SK-N-SH (cell line): ENCODE results near the gene DNMT3B. TPM values are rescaled to one million over a fixed set of nuclear protein-coding genes. Genes with fewer than 3 reads are reported as not detected.

Experiments
- CTCF ChIA-PET: fragments of 300-600, 350-600 bp; formaldehyde crosslinking; extraction: SDS; loops from one replicate; lab custom pipeline; 2021; lab: Yijun Ruan, JAX
- POLR2A ChIA-PET: fragments of 350-600 bp; sonication (Branson Sonifier 250); formaldehyde crosslinking; extraction: SDS; loops from one replicate; lab custom pipeline; 2020; ENCODE audit warnings: antibody characterized with exemption, inconsistent platforms; lab: Yijun Ruan, JAX
- DNase-seq: peaks from one replicate; pipeline ENCODE4 v3.0.0; 2012
- H2AFZ ChIP-seq: fragments of 200-600 bp; sonication (generic); 2 replicates; pipeline ENCODE4 v1.8.1; 2016; ENCODE audit warnings: antibody characterized with exemption, mild to moderate bottlenecking, low read depth
- H3F3A ChIP-seq: fragments of 200-600 bp; sonication (generic); replicated peaks from 2 replicates; pipeline ENCODE3; 2016; ENCODE audit warnings: antibody characterized with exemption, mild to moderate bottlenecking; ENCODE audit not compliant: insufficient read depth
- H3K27ac ChIP-seq, 2 experiments: fragments of 200-500 bp in 1 of 2; fragments of 200-600 bp in 1 of 2; sonication (Bioruptor generic) in 1 of 2; sonication (generic), shearing (Covaris generic) in 1 of 2; 2 replicates each; pipeline versions ENCODE4 v1.5.1 to v1.6.1; 2014 to 2016; ENCODE audit warnings: low read depth in 2 of 2, inconsistent platforms in 1 of 2, low read length in 1 of 2, mild to moderate bottlenecking in 1 of 2, mixed read lengths in 1 of 2
- H3K27me3 ChIP-seq: fragments of 200-600 bp; sonication (generic), shearing (Covaris generic); 2 replicates; pipeline ENCODE4 v1.6.1; 2016; ENCODE audit warnings: mixed run types; ENCODE audit not compliant: insufficient read depth
- H3K36me3 ChIP-seq, 2 experiments: fragments of 200-500 bp in 1 of 2; fragments of 200-600 bp in 1 of 2; sonication (Bioruptor generic) in 1 of 2; sonication (generic) in 1 of 2; replicated peaks in 1 of 2; 2 replicates each; pipeline versions ENCODE3 to v1.5.1; 2014 to 2016; ENCODE audit warnings: low read length in 1 of 2, mild to moderate bottlenecking in 1 of 2; ENCODE audit not compliant: insufficient read depth in 2 of 2, control insufficient read depth in 1 of 2
- H3K4me1 ChIP-seq, 2 experiments: fragments of 200-500 bp in 1 of 2; fragments of 200-600 bp in 1 of 2; sonication (Bioruptor generic) in 1 of 2; sonication (generic), shearing (Covaris generic) in 1 of 2; 2 replicates each; pipeline versions ENCODE4 v1.5.1 to v1.6.1; 2014 to 2016; ENCODE audit warnings: low read depth in 1 of 2, low read length in 1 of 2, mixed run types in 1 of 2; ENCODE audit not compliant: insufficient read depth in 2 of 2, control insufficient read depth in 1 of 2
- H3K4me2 ChIP-seq: fragments of 200-600 bp; sonication (generic), shearing (Covaris generic); 2 replicates; pipeline ENCODE4 v1.6.1; 2017; ENCODE audit warnings: mixed run types
- H3K4me3 ChIP-seq, 2 experiments: fragments of 200-500 bp in 1 of 2; fragments of 200-600 bp in 1 of 2; sonication (Bioruptor generic) in 1 of 2; sonication (generic), shearing (Covaris generic) in 1 of 2; 2 replicates each; pipeline versions ENCODE4 v1.5.1 to v1.8.1; 2014 to 2016; ENCODE audit warnings: low read depth in 2 of 2, inconsistent platforms in 1 of 2, low read length in 1 of 2, mild to moderate bottlenecking in 1 of 2, mixed read lengths in 1 of 2, moderate library complexity in 1 of 2
- H3K79me2 ChIP-seq: fragments of 200-600 bp; sonication (generic); 2 replicates; pipeline ENCODE4 v1.8.1; 2017; ENCODE audit warnings: mild to moderate bottlenecking; ENCODE audit not compliant: insufficient read depth
- H3K9ac ChIP-seq: fragments of 200-600 bp; sonication (generic); 2 replicates; pipeline ENCODE4 v1.6.1; 2017; ENCODE audit warnings: mixed run types
- H3K9me2 ChIP-seq: fragments of 200-600 bp; sonication (generic); 2 replicates; pipeline ENCODE4 v1.6.1; 2017; ENCODE audit warnings: mixed run types
- H3K9me3 ChIP-seq: fragments of 200-600 bp; sonication (generic); 2 replicates; pipeline ENCODE4 v1.6.1; 2017; ENCODE audit warnings: mixed run types, mild to moderate bottlenecking, moderate library complexity
- H4K20me1 ChIP-seq: fragments of 200-600 bp; sonication (generic); 2 replicates; pipeline ENCODE4 v1.6.1; 2017; ENCODE audit warnings: mild to moderate bottlenecking, mixed run types; ENCODE audit not compliant: insufficient read depth
- CTCF ChIP-seq: fragments of 200-600 bp; sonication (generic); IDR thresholded peaks from 2 replicates; pipeline ENCODE4 v1.6.1; 2017; ENCODE audit warnings: antibody characterized with exemption, mild to moderate bottlenecking, moderate library complexity
- EP300 ChIP-seq, 2 experiments: IDR thresholded peaks; 2 replicates each; pipeline versions ENCODE4 v1.4.0 to v1.6.1; 2012; ENCODE audit warnings: borderline replicate concordance in 1 of 2, low read depth in 1 of 2, low read length in 1 of 2
- FOXM1 ChIP-seq: IDR thresholded peaks from 2 replicates; pipeline ENCODE4 v1.4.0; 2012; ENCODE audit warnings: low read depth, mild to moderate bottlenecking
- IRF3 ChIP-seq: fragments of 150-350 bp; IDR thresholded peaks from 2 replicates; pipeline ENCODE4 v1.6.1; 2016; ENCODE audit warnings: mild to moderate bottlenecking, low read depth, low read length
- JUND ChIP-seq: IDR thresholded peaks from 2 replicates; pipeline ENCODE4 v1.4.0; 2012
- MAX ChIP-seq: IDR thresholded peaks from 2 replicates; pipeline ENCODE4 v1.4.0; 2012; ENCODE audit warnings: low read depth
- MEF2A ChIP-seq: IDR thresholded peaks from 2 replicates; pipeline ENCODE4 v1.4.0; 2012; ENCODE audit warnings: low read depth, borderline replicate concordance
- MXI1 ChIP-seq: IDR thresholded peaks from 2 replicates; pipeline ENCODE4 v1.6.1; 2012; ENCODE audit warnings: mild to moderate bottlenecking, low read depth, low read length, improper control_type of control experiment
- NRF1 ChIP-seq: IDR thresholded peaks from 2 replicates; pipeline ENCODE4 v1.6.1; 2012; ENCODE audit warnings: low read depth, mild to moderate bottlenecking, low read length
- PBX3 ChIP-seq: IDR thresholded peaks from 2 replicates; pipeline ENCODE4; 2012
- POLR2AphosphoS5 ChIP-seq: IDR thresholded peaks from 2 replicates; pipeline ENCODE4 v1.6.1; 2012; ENCODE audit warnings: low read depth, low read length
- RAD21 ChIP-seq: IDR thresholded peaks from 2 replicates; pipeline ENCODE4 v1.6.1; 2012; ENCODE audit warnings: mild to moderate bottlenecking, low read length
- RFX5 ChIP-seq: IDR thresholded peaks from 2 replicates; pipeline ENCODE4 v1.6.1; 2012; ENCODE audit warnings: mild to moderate bottlenecking, improper control_type of control experiment, low read length
- RXRA ChIP-seq: IDR thresholded peaks from 2 replicates; pipeline ENCODE4 v1.4.0; 2012; ENCODE audit warnings: low read depth, mild to moderate bottlenecking, borderline replicate concordance
- SIN3A ChIP-seq: IDR thresholded peaks from 2 replicates; pipeline ENCODE4 v1.6.1; 2012; ENCODE audit warnings: low read depth, mild to moderate bottlenecking, low read length, moderate library complexity, borderline replicate concordance
- TAF1 ChIP-seq: IDR thresholded peaks from 2 replicates; pipeline ENCODE4 v1.6.1; 2012; ENCODE audit warnings: low read depth, mild to moderate bottlenecking, low read length, moderate library complexity, borderline replicate concordance
- TCF12 ChIP-seq: IDR thresholded peaks from 2 replicates; pipeline ENCODE4 v1.4.0; 2012
- USF2 ChIP-seq: fragments of 150-350 bp; IDR thresholded peaks from 2 replicates; pipeline ENCODE4 v1.6.1; 2017; ENCODE audit warnings: antibody characterized with exemption, low read length, low read depth, borderline replicate concordance
- YY1 ChIP-seq: IDR thresholded peaks from 2 replicates; pipeline ENCODE4 v1.4.0; 2012; ENCODE audit warnings: low read depth, mild to moderate bottlenecking
- WGBS: methylation state at CpG from one replicate; pipeline ENCODE4 v1.1.6; 2017; ENCODE audit warnings: low lambda C conversion rate; 5-methylcytosine and 5-hydroxymethylcytosine counted together
- polyA plus RNA-seq, 3 experiments: library from polyadenylated mRNA; depleted of rRNA; stranded (reverse); fragments of >200 nt; gene quantifications; 2 replicates each; pipeline ENCODE4 v1.2.3, GENCODE V29; 2012

The DNMT3B gene
- polyA plus RNA-seq, 1 of the 3 experiments (the other 2 are of a cell fraction) = 2.2 TPM

- TF ChIP-seq SIN3A (no peak), JUND (no peak), CTCF (no peak), RXRA (no peak), RAD21 (no peak), MEF2A (no peak), YY1 (no peak), EP300 (IDR thresholded peaks at IDR 0.05; ENCODE audit: borderline replicate concordance in 1 of 2, low read depth in 1 of 2, low read length in 1 of 2) (no peak), TCF12 (no peak), PBX3 (no peak), MXI1 (no peak), TAF1 (no peak), MAX (no peak), POLR2AphosphoS5 (no peak), USF2 (no peak), FOXM1 (no peak), IRF3 (no peak), RFX5 (no peak), NRF1 (no peak)
- H3K9me2 ChIP-seq = no peaks in the 10 kb centered on the region
- peaks cover 22% of the 10 kb centered on the region for H4K20me1 ChIP-seq
- H3K9me3 ChIP-seq = no peaks in the 10 kb centered on the region
- no peaks in the 10 kb centered on the region for H3K27me3 ChIP-seq
- peaks cover 50 to 69% of the 10 kb centered on the region in 2 experiments for H3K36me3 ChIP-seq
- no peak overlapping the region for H2AFZ ChIP-seq
- CTCF ChIA-PET = interaction anchor here (2.1 kb wide), 1 partner anchor 59 kb away, joined by 4 read pairs; no protein-coding TSS in a partner anchor
- H3K27ac ChIP-seq = no peak overlapping the region
- POLR2A ChIA-PET = no interaction called here
- no peak for DNase-seq
- H3K4me3 ChIP-seq = no peak overlapping the region
- WGBS = 95% methylated on average over 6 of the region's 6 CpGs
- H3K4me1 ChIP-seq = no peaks in the 10 kb centered on the region
- H3K9ac ChIP-seq = no peak overlapping the region
- H3K79me2 ChIP-seq = peaks cover 23% of the 10 kb centered on the region
- no peak overlapping the region for H3K4me2 ChIP-seq
- no peaks in the 10 kb centered on the region for H3F3A ChIP-seq
These were observed 86.7 kb downstream of the DNMT3B start for GRCh38 chr20:32848846-32849245.
